SJCRH30 (cell line): ENCODE data around the gene GBP4. TPM values are rescaled to one million over a fixed set of nuclear protein-coding genes. Genes with fewer than 3 reads are reported as not detected.

Source experiments
- DNase-seq, 2 experiments: peaks; one replicate each; pipeline ENCODE4 v3.0.0-alpha.2; 2015 to 2020
- H3K27ac ChIP-seq: fragments of 250-450 bp; sonication (Bioruptor Pico); 2 replicates; pipeline ENCODE4 v1.5.1; 2020; ENCODE audit warnings: mild to moderate bottlenecking, moderate library complexity
- H3K27me3 ChIP-seq: fragments of 250-450 bp; sonication (Bioruptor Pico); 2 replicates; pipeline ENCODE4 v1.5.1; 2020; ENCODE audit warnings: mild to moderate bottlenecking, moderate library complexity
- H3K36me3 ChIP-seq: fragments of 250-450 bp; sonication (Bioruptor Pico); 2 replicates; pipeline ENCODE4 v1.5.1; 2020; ENCODE audit warnings: mild to moderate bottlenecking, moderate library complexity
- H3K4me1 ChIP-seq: fragments of 250-450 bp; sonication (Bioruptor Pico); 2 replicates; pipeline ENCODE4 v1.5.1; 2020; ENCODE audit warnings: mild to moderate bottlenecking, moderate library complexity
- H3K4me3 ChIP-seq: fragments of 250-450 bp; sonication (Bioruptor Pico); 2 replicates; pipeline ENCODE4 v1.5.1; 2020; ENCODE audit warnings: mild to moderate bottlenecking, moderate library complexity
- H3K9me3 ChIP-seq: fragments of 250-450 bp; sonication (Bioruptor Pico); replicated peaks from 2 replicates; pipeline ENCODE4 v1.5.1; 2020; ENCODE audit warnings: mild to moderate bottlenecking, moderate library complexity
- total RNA-seq: library from RNA; depleted of rRNA; stranded (reverse); fragments of >200 nt; shearing (Covaris generic); gene quantifications from 2 replicates; pipeline ENCODE4 v1.2.3, GENCODE V29; 2014

Gene GBP4
- total RNA-seq, 1 experiment from 2014 or later, result 0.02 TPM

- H3K4me3 ChIP-seq, result no peak overlapping the region
- no peaks in the 10 kb centered on the region for H3K9me3 ChIP-seq
- H3K36me3 ChIP-seq, result no peaks in the 10 kb centered on the region
- no peak overlapping the region for H3K27ac ChIP-seq
- no peak for DNase-seq
- no peaks in the 10 kb centered on the region for H3K4me1 ChIP-seq
- no peaks in the 10 kb centered on the region for H3K27me3 ChIP-seq
Measured at GRCh38 chr1:89191314-89191713, 7.4 kb downstream of the GBP4 start.

- no peak overlapping the region for H3K27ac ChIP-seq
- DNase-seq, result no peak
- no peak overlapping the region for H3K4me3 ChIP-seq
- no peaks in the 10 kb centered on the region for H3K4me1 ChIP-seq
- H3K9me3 ChIP-seq, result no peaks in the 10 kb centered on the region
- H3K27me3 ChIP-seq, result no peaks in the 10 kb centered on the region
- H3K36me3 ChIP-seq, result no peaks in the 10 kb centered on the region
Measured at GRCh38 chr1:89190017-89190416, 8.7 kb downstream of the GBP4 start.

- Histone ChIP-seq H3K9me3 (peaks cover 4% of the 10 kb centered on the region; the same call in 1 of the 2 replicates), H3K36me3 (no peaks in the 10 kb centered on the region), H3K27me3 (no peaks in the 10 kb centered on the region), H3K27ac (no peak overlapping the region), H3K4me3 (no peak overlapping the region), H3K4me1 (no peaks in the 10 kb centered on the region)
- no peak for DNase-seq
Measured at GRCh38 chr1:89179343-89179742, 19.4 kb downstream of the GBP4 start.

GRCh38 chr1:89176971-89177370 is 21.8 kb downstream of the GBP4 start:
- H3K27me3 ChIP-seq, result no peaks in the 10 kb centered on the region
- no peak overlapping the region for H3K27ac ChIP-seq
- no peaks in the 10 kb centered on the region for H3K4me1 ChIP-seq
- no peak for DNase-seq
- H3K36me3 ChIP-seq, result no peaks in the 10 kb centered on the region
- H3K4me3 ChIP-seq, result no peak overlapping the region
- H3K9me3 ChIP-seq, result no peaks in the 10 kb centered on the region

GRCh38 chr1:89175601-89176256 is 23.0 kb downstream of the GBP4 start, which contains the start of gene GBP7:
Gene GBP7, minus strand, starts transcription at chr1:89176003. Its CDS starts 4,068 bp downstream, at chr1:89171935.
- Histone ChIP-seq H3K27ac (no peak within 1 kb of the TSS), H3K9me3 (no peaks in the 10 kb centered on the region), H3K27me3 (no peaks in the 10 kb centered on the region), H3K4me1 (no peaks in the 10 kb centered on the region), H3K4me3 (no peak within 1 kb of the TSS), H3K36me3 (no peaks in the 10 kb centered on the region)
- no peak for DNase-seq

GRCh38 chr1:89174491-89174890 is 24.3 kb downstream of the GBP4 start:
- H3K27me3 ChIP-seq, result no peaks in the 10 kb centered on the region
- no peaks in the 10 kb centered on the region for H3K9me3 ChIP-seq
- no peak for DNase-seq
- H3K4me1 ChIP-seq, result no peaks in the 10 kb centered on the region
- no peak overlapping the region for H3K27ac ChIP-seq
- H3K4me3 ChIP-seq, result no peak overlapping the region
- no peaks in the 10 kb centered on the region for H3K36me3 ChIP-seq

GRCh38 chr1:89172468-89173143 is 26.1 kb downstream of the GBP4 start:
- Histone ChIP-seq H3K27ac (no peak overlapping the region), H3K27me3 (no peaks in the 10 kb centered on the region), H3K4me3 (no peak overlapping the region), H3K4me1 (no peaks in the 10 kb centered on the region), H3K9me3 (no peaks in the 10 kb centered on the region), H3K36me3 (no peaks in the 10 kb centered on the region)
- DNase-seq, result no peak

GRCh38 chr1:89171067-89171438 is 27.7 kb downstream of the GBP4 start:
- H3K36me3 ChIP-seq, result no peaks in the 10 kb centered on the region
- H3K4me1 ChIP-seq, result no peaks in the 10 kb centered on the region
- no peak overlapping the region for H3K27ac ChIP-seq
- DNase-seq, result no peak
- no peak overlapping the region for H3K4me3 ChIP-seq
- no peaks in the 10 kb centered on the region for H3K9me3 ChIP-seq
- no peaks in the 10 kb centered on the region for H3K27me3 ChIP-seq

- Histone ChIP-seq H3K4me1 (no peaks in the 10 kb centered on the region), H3K27me3 (no peaks in the 10 kb centered on the region), H3K27ac (no peak overlapping the region), H3K9me3 (no peaks in the 10 kb centered on the region), H3K36me3 (no peaks in the 10 kb centered on the region), H3K4me3 (no peak overlapping the region)
- DNase-seq, result no peak
Measured at GRCh38 chr1:89170170-89171066, 28.3 kb downstream of the GBP4 start.

GRCh38 chr1:89169166-89169565 is 29.6 kb downstream of the GBP4 start:
- no peak overlapping the region for H3K27ac ChIP-seq
- DNase-seq, result no peak
- no peaks in the 10 kb centered on the region for H3K4me1 ChIP-seq
- H3K36me3 ChIP-seq, result no peaks in the 10 kb centered on the region
- H3K4me3 ChIP-seq, result no peak overlapping the region
- H3K9me3 ChIP-seq, result no peaks in the 10 kb centered on the region
- H3K27me3 ChIP-seq, result no peaks in the 10 kb centered on the region

GRCh38 chr1:89167590-89168230 is 31.0 kb downstream of the GBP4 start:
- H3K9me3 ChIP-seq, result no peaks in the 10 kb centered on the region
- H3K4me1 ChIP-seq, result no peaks in the 10 kb centered on the region
- no peaks in the 10 kb centered on the region for H3K36me3 ChIP-seq
- no peak overlapping the region for H3K4me3 ChIP-seq
- H3K27me3 ChIP-seq, result no peaks in the 10 kb centered on the region
- no peak overlapping the region for H3K27ac ChIP-seq
- DNase-seq, result no peak

- Histone ChIP-seq H3K4me1 (no peaks in the 10 kb centered on the region), H3K36me3 (no peaks in the 10 kb centered on the region), H3K9me3 (no peaks in the 10 kb centered on the region), H3K27ac (no peak overlapping the region), H3K4me3 (no peak overlapping the region), H3K27me3 (no peaks in the 10 kb centered on the region)
- no peak for DNase-seq
Measured at GRCh38 chr1:89166705-89167104, 32.0 kb downstream of the GBP4 start.

- Histone ChIP-seq H3K27me3 (no peaks in the 10 kb centered on the region), H3K9me3 (no peaks in the 10 kb centered on the region), H3K4me3 (no peak overlapping the region), H3K4me1 (no peaks in the 10 kb centered on the region), H3K27ac (no peak overlapping the region), H3K36me3 (no peaks in the 10 kb centered on the region)
- no peak for DNase-seq
Measured at GRCh38 chr1:89165811-89166210, 32.9 kb downstream of the GBP4 start.

- H3K27me3 ChIP-seq, result no peaks in the 10 kb centered on the region
- no peak overlapping the region for H3K4me3 ChIP-seq
- no peaks in the 10 kb centered on the region for H3K36me3 ChIP-seq
- H3K9me3 ChIP-seq, result no peaks in the 10 kb centered on the region
- H3K27ac ChIP-seq, result no peak overlapping the region
- H3K4me1 ChIP-seq, result peaks cover 3% of the 10 kb centered on the region; the same call in 1 of the 2 replicates
- no peak for DNase-seq
Measured at GRCh38 chr1:89151047-89151446, 47.7 kb downstream of the GBP4 start.
